GM23338 (cell line): ENCODE measurements around the gene SLX9. TPM values are rescaled to one million over a fixed set of nuclear protein-coding genes. Genes with fewer than 3 reads are reported as not detected.
A peak's percentile ranks its signal among the peaks of the same experiment; 100 is the strongest.

Source experiments
- ATAC-seq: fragments of 200-7000 bp; cut with Tn5 transposase; 3 replicates; pipeline ENCODE4 v1.9.1; 2020
- DNase-seq: peaks from one replicate; pipeline ENCODE4 v3.0.0-alpha.2; 2015; ENCODE audit warnings: low spot score
- H2AFZ ChIP-seq: fragments of 200-600 bp; sonication (generic); 2 replicates; pipeline ENCODE4 v1.8.0; 2016; ENCODE audit warnings: antibody characterized with exemption, mild to moderate bottlenecking, moderate library complexity
- H3F3A ChIP-seq: fragments of 200-600 bp; sonication (generic); replicated peaks from 2 replicates; pipeline ENCODE4 v1.8.0; 2017; ENCODE audit warnings: antibody characterized with exemption, mixed run types, low read depth
- H3K27ac ChIP-seq: fragments of 200-600 bp; sonication (generic); 2 replicates; pipeline ENCODE4 v1.6.1; 2016; ENCODE audit warnings: low read depth
- H3K27me3 ChIP-seq: fragments of 200-600 bp; sonication (generic); 2 replicates; pipeline ENCODE4 v1.8.0; 2016; ENCODE audit warnings: mild to moderate bottlenecking, mixed run types, moderate library complexity; ENCODE audit not compliant: insufficient read depth
- H3K36me3 ChIP-seq: fragments of 200-600 bp; sonication (generic); 2 replicates; pipeline ENCODE4 v1.8.0; 2016; ENCODE audit warnings: mild to moderate bottlenecking; ENCODE audit not compliant: insufficient read depth
- H3K4me1 ChIP-seq: fragments of 200-600 bp; sonication (generic); 2 replicates; pipeline ENCODE4 v1.8.0; 2016; ENCODE audit warnings: mild to moderate bottlenecking, moderate library complexity; ENCODE audit not compliant: insufficient read depth
- H3K4me2 ChIP-seq: fragments of 200-600 bp; sonication (generic); 2 replicates; pipeline ENCODE4 v1.7.1; 2017; ENCODE audit warnings: mixed run types
- H3K4me3 ChIP-seq: fragments of 200-600 bp; sonication (generic); 2 replicates; pipeline ENCODE4 v1.6.1; 2016; ENCODE audit warnings: mixed run types
- H3K79me2 ChIP-seq: fragments of 200-600 bp; sonication (generic); replicated peaks from 2 replicates; pipeline ENCODE4 v1.8.0; 2017; ENCODE audit warnings: mild to moderate bottlenecking; ENCODE audit not compliant: insufficient read depth
- H3K9me2 ChIP-seq: fragments of 200-600 bp; sonication (generic); 2 replicates; pipeline ENCODE4 v1.8.0; 2017; ENCODE audit not compliant: insufficient read depth
- H4K20me1 ChIP-seq: fragments of 200-600 bp; sonication (generic); replicated peaks from 2 replicates; pipeline ENCODE4 v1.8.0; 2017; ENCODE audit warnings: mild to moderate bottlenecking; ENCODE audit not compliant: insufficient read depth
- H3K27ac Mint-ChIP-seq: 2 replicates; pipeline ENCODE4 v1.8.0; 2020; ENCODE audit warnings: inconsistent platforms, mild to moderate bottlenecking, moderate library complexity, mixed read lengths
- H3K27me3 Mint-ChIP-seq: 3 replicates; pipeline ENCODE4 v1.8.0; 2022; ENCODE audit warnings: low read depth, mild to moderate bottlenecking, moderate library complexity, mixed read lengths, inconsistent platforms; ENCODE audit not compliant: insufficient read depth, poor library complexity
- H3K36me3 Mint-ChIP-seq: 3 replicates; pipeline ENCODE4 v1.8.0; 2021; ENCODE audit warnings: low read depth, mild to moderate bottlenecking, inconsistent platforms, moderate library complexity, mixed read lengths
- H3K4me1 Mint-ChIP-seq: 3 replicates; pipeline ENCODE4 v1.8.0; 2020; ENCODE audit warnings: mild to moderate bottlenecking, inconsistent platforms, mixed read lengths
- H3K4me3 Mint-ChIP-seq: 3 replicates; pipeline ENCODE4 v1.8.0; 2021; ENCODE audit warnings: moderate library complexity, mild to moderate bottlenecking, inconsistent platforms, mixed read lengths
- H3K9me3 Mint-ChIP-seq: 3 replicates; pipeline ENCODE4 v1.8.0; 2020; ENCODE audit warnings: moderate library complexity, mild to moderate bottlenecking, inconsistent platforms, mixed read lengths
- CREB1 ChIP-seq: fragments of 250-450 bp; sonication (Bioruptor Pico); IDR thresholded peaks from 2 replicates; pipeline ENCODE4 v1.5.0; 2020; ENCODE audit warnings: low read depth, mild to moderate bottlenecking, moderate library complexity
- ETS1 ChIP-seq: IDR thresholded peaks from 2 replicates; pipeline ENCODE4 v1.6.1; 2016; ENCODE audit warnings: antibody characterized with exemption
- EZH2 ChIP-seq: fragments of 200-600 bp; sonication (generic); IDR thresholded peaks from one replicate; pipeline ENCODE4 v1.8.0; 2017; ENCODE audit warnings: antibody characterized with exemption, mild to moderate bottlenecking, low read depth; ENCODE audit not compliant: unreplicated experiment
- EZH2phosphoT487 ChIP-seq: fragments of 200-600 bp; sonication (generic); IDR thresholded peaks from one replicate; pipeline ENCODE4 v1.8.1; 2018; ENCODE audit warnings: antibody characterized with exemption; ENCODE audit not compliant: unreplicated experiment
- JUNB ChIP-seq: IDR thresholded peaks from one replicate; pipeline ENCODE4 v1.6.1; 2016; ENCODE audit warnings: antibody characterized with exemption; ENCODE audit not compliant: unreplicated experiment
- NANOG ChIP-seq: IDR thresholded peaks from 2 replicates; pipeline ENCODE4 v1.6.1; 2016; ENCODE audit warnings: antibody characterized with exemption, borderline replicate concordance
- POLR2AphosphoS5 ChIP-seq: IDR thresholded peaks from 2 replicates; pipeline ENCODE4 v1.6.1; 2016; ENCODE audit warnings: antibody characterized with exemption, low read depth
- REST ChIP-seq: IDR thresholded peaks from one replicate; pipeline ENCODE4 v1.6.1; 2018; ENCODE audit warnings: antibody characterized with exemption; ENCODE audit not compliant: unreplicated experiment
- STAT1 ChIP-seq: IDR thresholded peaks from one replicate; pipeline ENCODE4 v1.6.1; 2016; ENCODE audit warnings: antibody characterized with exemption; ENCODE audit not compliant: unreplicated experiment
- ZNF114 ChIP-seq: fragments of 250-450 bp; sonication (Bioruptor Pico); IDR thresholded peaks from 2 replicates; pipeline ENCODE4 v1.5.0; 2020; ENCODE audit warnings: mild to moderate bottlenecking, moderate library complexity
- ZNF331 ChIP-seq: fragments of 250-450 bp; sonication (Bioruptor Pico); IDR thresholded peaks from 2 replicates; pipeline ENCODE4 v1.5.0; 2020; ENCODE audit warnings: low read depth, mild to moderate bottlenecking, moderate library complexity
- ZNF462 ChIP-seq: fragments of 250-450 bp; sonication (Bioruptor Pico); IDR thresholded peaks from 2 replicates; pipeline ENCODE4 v1.5.0; 2020; ENCODE audit warnings: mild to moderate bottlenecking, moderate library complexity
- polyA plus RNA-seq: library from polyadenylated mRNA; unstranded; fragments of >200 nt; fragmentation: Nextera tagmentation; extraction: Ambion mirVana; gene quantifications from 2 replicates; pipeline ENCODE4 v1.2.1, GENCODE V29; 2016
- total RNA-seq: library from RNA; depleted of rRNA; stranded (reverse); fragments of >200 nt; shearing (Covaris generic); gene quantifications from 2 replicates; pipeline ENCODE4 v1.2.3, GENCODE V29; 2014
- TF ChIP-seq, protein P1 (sequence below), 2 experiments: fragments of 200-600 bp in 1 of 2; sonication (generic) in 1 of 2; conservative IDR thresholded peaks; 2 replicates each; pipeline versions ENCODE4 v1.5.1 to v1.6.1; 2016 to 2017; ENCODE audit warnings: antibody characterized with exemption in 2 of 2, low read depth in 2 of 2, mild to moderate bottlenecking in 2 of 2, moderate library complexity in 1 of 2

The SLX9 gene
- total and polyA plus RNA-seq, 2 experiments from 2014 or later: 41.5 to 46.9 TPM

- ATAC-seq (peak; percentile 88), DNase-seq (no peak)
- Histone ChIP-seq H2AFZ (no peak overlapping the region), H3K27ac (no peak overlapping the region), H3K79me2 (no peaks in the 10 kb centered on the region), H3F3A (peaks cover 6% of the 10 kb centered on the region), H3K4me1 (no peaks in the 10 kb centered on the region), H4K20me1 (no peaks in the 10 kb centered on the region), H3K4me2 (no peak overlapping the region), H3K9me2 (no peaks in the 10 kb centered on the region), H3K4me3 (no peak overlapping the region), H3K36me3 (no peaks in the 10 kb centered on the region), H3K27me3 (no peaks in the 10 kb centered on the region)
- H3K27ac Mint-ChIP-seq: no peak overlapping the region
- peaks cover 13% of the 10 kb centered on the region for H3K27me3 Mint-ChIP-seq
- no peak for TF ChIP-seq ZNF462 (CRISPR knock-in tag)
- no peak for TF ChIP-seq EZH2
- no peak for TF ChIP-seq REST
- TF ChIP-seq ETS1: no peak
- TF ChIP-seq POLR2AphosphoS5: no peak
- TF ChIP-seq JUNB: no peak
- TF ChIP-seq CREB1 (CRISPR knock-in tag): no peak
- no peak for TF ChIP-seq ZNF114 (CRISPR knock-in tag)
- no peak for TF ChIP-seq ZNF331
- TF ChIP-seq NANOG: no peak
- no peak for TF ChIP-seq STAT1
- TF ChIP-seq, protein P1, sequence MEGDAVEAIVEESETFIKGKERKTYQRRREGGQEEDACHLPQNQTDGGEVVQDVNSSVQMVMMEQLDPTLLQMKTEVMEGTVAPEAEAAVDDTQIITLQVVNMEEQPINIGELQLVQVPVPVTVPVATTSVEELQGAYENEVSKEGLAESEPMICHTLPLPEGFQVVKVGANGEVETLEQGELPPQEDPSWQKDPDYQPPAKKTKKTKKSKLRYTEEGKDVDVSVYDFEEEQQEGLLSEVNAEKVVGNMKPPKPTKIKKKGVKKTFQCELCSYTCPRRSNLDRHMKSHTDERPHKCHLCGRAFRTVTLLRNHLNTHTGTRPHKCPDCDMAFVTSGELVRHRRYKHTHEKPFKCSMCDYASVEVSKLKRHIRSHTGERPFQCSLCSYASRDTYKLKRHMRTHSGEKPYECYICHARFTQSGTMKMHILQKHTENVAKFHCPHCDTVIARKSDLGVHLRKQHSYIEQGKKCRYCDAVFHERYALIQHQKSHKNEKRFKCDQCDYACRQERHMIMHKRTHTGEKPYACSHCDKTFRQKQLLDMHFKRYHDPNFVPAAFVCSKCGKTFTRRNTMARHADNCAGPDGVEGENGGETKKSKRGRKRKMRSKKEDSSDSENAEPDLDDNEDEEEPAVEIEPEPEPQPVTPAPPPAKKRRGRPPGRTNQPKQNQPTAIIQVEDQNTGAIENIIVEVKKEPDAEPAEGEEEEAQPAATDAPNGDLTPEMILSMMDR (conservative IDR thresholded peaks at IDR 0.05; ENCODE audit: low read depth in 2 of 2): no peak
- no peak for TF ChIP-seq EZH2phosphoT487
- H3K4me3 Mint-ChIP-seq: no peak overlapping the region
- no peaks in the 10 kb centered on the region for H3K36me3 Mint-ChIP-seq
- peaks cover 7% of the 10 kb centered on the region for H3K4me1 Mint-ChIP-seq
- H3K9me3 Mint-ChIP-seq: no peaks in the 10 kb centered on the region
These were observed 42.4 kb upstream of the SLX9 start for GRCh38 chr21:44897326-44898010.
